ENCODE results near the gene TMEM220.
A peak's percentile ranks its signal among the peaks of the same experiment; 100 is the strongest.
"Not testable (repeated sequence)": the region's sequence is repeated elsewhere in the genome, so short reads cannot be mapped to it uniquely, and the experiment has no call there.

TMEM220 gene

DNA sequence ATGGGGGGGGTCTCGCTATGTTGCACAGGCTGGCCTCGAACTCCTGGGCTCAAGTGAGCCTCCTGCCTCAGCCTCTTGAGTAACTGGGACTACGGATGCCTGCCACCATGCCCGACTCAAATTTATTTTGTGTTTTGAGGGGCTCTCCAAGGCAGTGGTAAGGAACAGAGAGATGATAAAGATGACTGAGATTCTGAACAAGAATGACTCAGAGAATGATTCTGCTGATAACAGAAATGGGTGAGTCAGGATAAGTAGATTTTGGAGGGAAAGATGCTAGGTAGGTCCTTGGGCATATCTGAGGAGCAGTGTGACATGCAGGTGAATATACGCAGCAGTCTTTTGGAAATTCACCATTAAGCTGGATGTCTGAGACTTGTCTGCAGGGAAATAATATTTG, 2.6 kb downstream of the TMEM220 start:
- FAIRE-seq = no peak

DNA sequence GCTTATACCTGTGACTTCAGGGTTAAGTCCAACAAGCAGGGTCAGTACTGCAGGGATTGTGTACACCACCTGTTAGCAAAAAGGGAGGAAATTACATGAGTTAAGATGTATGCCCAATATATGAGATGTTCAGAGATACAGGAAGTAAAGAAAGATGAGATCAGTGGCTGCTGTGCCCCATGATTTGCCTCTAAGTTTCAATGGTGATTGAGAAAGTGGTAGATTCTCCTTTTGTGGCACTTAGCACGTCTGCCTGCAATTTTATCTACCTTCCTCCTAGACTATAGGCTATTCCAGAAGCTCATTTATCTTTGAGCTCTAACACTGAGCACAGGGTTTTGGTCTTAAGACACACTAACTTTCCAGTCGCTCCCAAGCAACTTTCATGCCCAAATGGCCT, 3.6 kb downstream of the TMEM220 start:
- FAIRE-seq = no peak

DNA sequence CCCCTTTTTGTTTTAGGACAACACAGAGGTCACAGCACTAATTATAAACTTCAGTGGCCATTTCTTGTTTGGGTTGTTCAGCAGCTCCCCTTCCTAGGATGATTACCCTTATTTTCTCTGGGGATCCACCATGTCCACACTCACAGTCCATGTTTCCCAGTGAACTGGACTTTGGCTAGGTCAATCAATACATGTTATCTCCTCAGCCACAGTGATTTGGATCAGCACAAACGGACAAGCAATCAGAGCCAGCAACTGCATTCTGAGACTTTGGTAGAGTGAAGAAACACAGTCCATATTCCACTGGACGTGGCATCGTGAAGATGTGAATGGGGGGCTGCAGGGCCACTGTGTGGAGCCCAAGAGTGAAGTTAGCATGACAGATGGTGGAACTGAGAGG, 4.6 kb downstream of the TMEM220 start:
- FAIRE-seq = no peak

- FAIRE-seq = no peak
These were observed 5.2 kb downstream of the TMEM220 start for GRCh38 chr17:10724546-10725195.

- no peak for FAIRE-seq
These were observed 11.3 kb downstream of the TMEM220 start for GRCh38 chr17:10718547-10718946.

DNA sequence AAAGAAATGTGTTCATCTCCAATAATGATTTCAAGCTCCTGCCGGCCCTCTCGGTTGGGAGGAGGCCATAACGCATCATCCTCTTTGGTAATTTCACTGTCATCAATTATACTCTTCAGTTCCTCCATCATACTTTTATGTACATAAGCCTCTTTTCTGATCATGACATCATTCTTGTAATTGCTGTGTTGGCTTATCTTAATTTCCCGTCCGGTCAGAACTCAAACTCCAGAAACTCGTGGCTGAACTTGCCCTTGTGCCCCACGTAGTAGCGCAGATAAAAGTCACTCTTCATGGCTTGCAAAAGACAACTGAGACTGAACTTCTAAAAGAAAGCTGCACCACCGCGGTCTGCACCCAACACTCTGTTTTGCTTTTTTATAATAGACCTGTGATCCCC, 13.6 kb downstream of the TMEM220 start:
- no peak for FAIRE-seq

GRCh38 chr17:10713318-10713717, 16.5 kb downstream of the TMEM220 start:
- no peak for FAIRE-seq

- FAIRE-seq = no peak
These were observed 24.1 kb downstream of the TMEM220 start for GRCh38 chr17:10705727-10706126.

DNA sequence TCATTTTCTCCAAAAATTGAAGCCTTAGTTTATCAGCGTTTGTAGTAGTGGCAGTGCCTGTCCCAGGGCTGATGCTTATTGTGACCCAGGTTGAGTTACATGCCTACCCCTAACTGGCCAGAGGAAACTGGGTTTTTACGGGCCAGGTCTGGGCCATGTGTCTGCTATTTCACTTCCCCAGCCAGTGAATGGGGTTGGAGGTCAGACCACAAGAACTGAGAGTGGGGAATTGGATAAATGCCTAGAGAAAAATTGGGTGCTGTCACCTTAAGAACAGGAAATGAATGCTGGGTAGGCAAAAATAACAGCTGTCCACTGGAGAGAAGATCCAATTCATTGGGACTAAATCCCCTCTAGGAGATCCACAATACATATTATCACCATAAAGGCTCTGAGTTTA, 27.2 kb downstream of the TMEM220 start:
- no peak for FAIRE-seq

DNA sequence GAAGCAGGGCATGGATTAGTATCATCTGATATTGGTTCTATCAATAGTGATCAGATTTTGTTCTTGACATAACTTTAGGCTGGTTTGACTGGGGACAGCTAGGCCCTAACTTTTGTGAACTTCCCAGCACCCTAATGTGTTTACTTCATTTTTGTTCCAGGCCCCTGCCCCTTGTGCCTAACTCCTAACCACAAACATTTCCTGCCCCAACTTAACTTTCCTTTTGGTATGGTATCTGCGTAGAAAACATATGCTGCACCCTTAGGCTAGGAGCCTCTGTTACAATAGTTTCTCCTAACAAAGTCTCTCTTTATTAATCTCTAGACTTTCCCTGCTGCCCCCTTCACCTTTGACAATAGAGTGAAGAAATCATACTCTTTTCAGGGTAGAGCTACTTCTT, 30.0 kb downstream of the TMEM220 start:
- no peak for FAIRE-seq

GRCh38 chr17:10698096-10698818, 31.6 kb downstream of the TMEM220 start:
- no peak for FAIRE-seq

DNA sequence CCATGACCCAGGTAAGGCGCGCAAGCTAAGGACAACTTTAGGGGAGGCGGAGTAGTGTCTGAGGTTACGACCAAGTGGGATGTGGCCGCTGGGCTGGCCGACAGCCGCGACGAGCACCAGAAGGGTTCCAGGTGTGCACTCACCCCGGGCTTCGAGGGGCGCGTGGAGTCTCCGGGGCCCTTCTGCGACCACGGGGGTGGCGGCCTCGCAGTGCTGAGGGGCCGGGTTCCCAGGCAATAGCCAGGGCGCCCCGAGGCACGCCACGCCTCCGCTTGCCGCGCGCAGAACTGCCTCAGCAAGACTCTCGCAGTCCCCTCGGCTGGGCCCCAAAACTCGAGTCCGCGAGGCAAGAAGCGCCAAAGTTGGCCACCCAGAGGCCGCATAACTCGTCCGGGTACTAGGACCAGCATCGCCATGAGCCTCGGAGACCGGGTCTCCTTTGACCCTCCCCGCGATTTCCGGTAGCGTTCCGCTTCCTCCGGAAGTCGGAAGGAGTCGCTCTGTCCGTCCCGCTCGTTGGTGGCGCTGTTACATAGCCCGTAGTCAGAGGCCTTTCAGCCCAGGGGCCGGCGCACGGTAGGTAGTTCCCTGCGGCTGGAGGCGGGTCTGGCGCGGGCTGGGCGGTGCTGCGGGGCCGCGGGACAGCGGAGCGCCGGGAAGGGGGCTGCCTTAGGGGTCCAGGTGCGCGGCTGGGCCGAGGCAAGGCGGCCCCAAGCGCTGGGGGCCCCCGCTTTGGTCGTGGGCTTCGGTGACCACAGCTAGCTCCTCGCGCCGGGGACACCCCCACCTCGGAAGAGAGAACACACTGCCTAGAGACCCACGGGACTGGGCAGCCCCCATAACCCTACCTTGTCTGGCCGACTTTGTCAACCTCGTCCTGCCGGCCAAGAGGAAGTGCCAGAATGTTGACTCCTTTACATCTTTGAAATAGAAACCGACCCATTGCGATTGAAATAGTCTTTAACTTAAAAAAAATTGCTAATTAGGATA, 32.4 kb downstream of the TMEM220 start, which contains the start of the genes ADPRM and SCO1:
Gene ADPRM, plus strand, starts transcription at position 503 of the 990 bp plus-strand sequence. CDS start 7,333 bp downstream, outside the sequence.
Gene SCO1, minus strand, starts transcription at position 442 of the 990 bp plus-strand sequence. Its CDS starts 26 bp downstream, at position 416.
- peak; percentile 65 for FAIRE-seq

DNA sequence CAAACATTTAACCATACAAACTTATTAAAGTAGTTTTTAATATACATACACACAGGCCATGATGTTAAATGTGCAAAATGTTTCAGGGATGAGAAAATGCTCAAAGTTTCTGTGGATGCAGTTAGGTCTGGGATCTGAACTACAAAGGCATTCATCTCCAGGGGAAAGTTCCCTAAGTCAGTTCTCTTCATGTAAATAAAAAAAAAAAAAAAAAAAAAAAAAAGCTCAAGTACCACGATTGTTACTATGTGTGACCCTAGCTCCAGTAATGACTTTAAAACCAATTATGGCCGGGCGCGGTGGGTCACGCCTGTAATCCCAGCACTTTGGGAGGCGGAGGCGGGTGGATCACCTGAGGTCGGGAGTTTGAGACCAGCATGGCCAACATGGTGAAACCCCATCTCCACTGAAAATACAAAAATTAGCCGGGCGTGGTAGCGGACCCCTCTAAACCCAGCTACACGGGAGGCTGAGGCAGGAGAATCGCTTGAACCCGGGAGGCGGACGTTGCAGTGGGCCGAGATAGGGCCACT, 33.9 kb downstream of the TMEM220 start:
- FAIRE-seq = not testable (repeated sequence)

DNA sequence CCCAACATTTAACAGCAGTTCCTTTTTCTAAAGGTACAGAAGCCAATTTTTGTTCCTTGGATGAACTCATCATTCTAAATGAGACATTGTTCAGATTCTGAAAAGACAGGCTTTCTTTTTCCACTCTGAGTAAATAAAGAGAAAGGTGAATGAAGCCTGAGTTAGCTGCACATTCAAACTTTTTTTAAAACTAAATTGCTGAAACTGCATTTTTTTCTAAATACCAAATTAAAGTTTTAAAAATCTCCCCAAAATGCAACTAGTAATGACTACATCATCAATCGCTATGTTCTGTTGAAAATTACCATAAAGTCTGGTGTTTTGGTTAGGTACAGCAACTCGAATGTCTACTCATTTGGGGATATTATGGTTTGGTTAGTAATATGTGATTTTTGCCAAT, 42.3 kb downstream of the TMEM220 start:
- FAIRE-seq = no peak

DNA sequence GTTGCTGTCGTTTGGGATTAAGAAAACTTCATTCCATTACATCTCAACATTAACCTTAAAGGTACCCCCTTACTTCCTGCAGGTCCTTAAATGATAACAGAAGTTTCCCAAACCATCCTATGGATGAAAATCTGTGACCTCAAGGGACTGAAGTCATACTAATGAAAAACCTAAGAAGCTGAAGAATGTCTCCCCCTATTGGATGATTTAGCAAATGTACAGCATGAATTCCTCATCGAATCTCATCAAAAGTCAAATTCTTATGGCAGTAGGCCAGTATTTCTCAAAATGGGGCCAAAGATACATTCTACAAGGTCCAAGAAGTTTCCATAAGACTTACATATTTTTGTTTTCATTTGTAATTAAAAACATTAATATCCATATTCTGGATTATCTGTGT, 46.0 kb downstream of the TMEM220 start:
- FAIRE-seq = no peak

DNA sequence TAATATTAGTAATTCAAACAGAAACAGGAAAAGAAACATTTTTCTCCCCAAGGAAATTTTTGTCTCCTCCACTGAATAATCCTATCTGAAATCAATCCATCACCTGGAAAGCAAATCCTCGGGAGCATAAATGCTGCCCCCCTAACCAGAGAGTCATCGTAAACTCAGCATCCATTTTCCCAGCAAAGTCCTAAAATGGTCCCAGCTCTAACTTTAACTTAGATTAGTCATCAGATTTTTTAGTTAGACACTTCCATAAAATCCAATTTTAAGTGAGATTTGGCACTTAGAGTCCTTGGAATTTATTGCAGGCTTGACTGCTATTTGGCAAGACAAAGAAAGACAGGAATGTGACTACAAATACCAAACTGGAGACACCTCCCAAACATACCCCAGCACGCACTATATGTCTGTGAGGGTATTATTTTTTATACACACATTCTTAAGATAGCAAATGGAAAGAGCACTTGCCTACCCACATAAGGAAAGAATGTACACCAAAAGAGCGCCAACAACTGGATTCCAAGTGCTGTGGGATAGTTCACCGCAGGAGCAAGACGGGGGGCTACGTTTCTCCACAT, 47.9 kb downstream of the TMEM220 start:
- FAIRE-seq = no peak

DNA sequence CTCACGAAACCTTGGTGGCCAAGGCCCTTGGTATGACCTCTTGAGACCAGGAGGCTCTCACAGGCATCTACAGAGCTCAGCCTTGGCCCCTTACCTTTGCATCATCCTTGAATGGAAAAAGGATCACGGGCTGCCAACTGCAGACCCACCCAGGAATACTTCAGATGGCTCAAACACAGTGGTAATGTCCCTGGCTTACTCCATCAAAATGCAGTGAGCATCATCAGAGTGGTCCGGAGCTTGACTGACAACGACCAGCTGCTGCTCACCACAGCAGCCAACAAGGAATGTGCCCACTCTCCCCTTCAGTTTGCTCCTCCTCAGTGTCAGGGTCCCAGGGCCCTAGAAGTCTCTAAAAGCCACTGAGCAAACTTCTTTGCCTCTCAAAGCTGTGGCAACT, 55.1 kb downstream of the TMEM220 start:
- FAIRE-seq = no peak

GRCh38 chr17:10673312-10673711, 56.5 kb downstream of the TMEM220 start:
- no peak for FAIRE-seq

GRCh38 chr17:10668775-10669174, 61.0 kb downstream of the TMEM220 start:
- no peak for FAIRE-seq

- no peak for FAIRE-seq
These were observed 62.9 kb downstream of the TMEM220 start for GRCh38 chr17:10666906-10667305.

DNA sequence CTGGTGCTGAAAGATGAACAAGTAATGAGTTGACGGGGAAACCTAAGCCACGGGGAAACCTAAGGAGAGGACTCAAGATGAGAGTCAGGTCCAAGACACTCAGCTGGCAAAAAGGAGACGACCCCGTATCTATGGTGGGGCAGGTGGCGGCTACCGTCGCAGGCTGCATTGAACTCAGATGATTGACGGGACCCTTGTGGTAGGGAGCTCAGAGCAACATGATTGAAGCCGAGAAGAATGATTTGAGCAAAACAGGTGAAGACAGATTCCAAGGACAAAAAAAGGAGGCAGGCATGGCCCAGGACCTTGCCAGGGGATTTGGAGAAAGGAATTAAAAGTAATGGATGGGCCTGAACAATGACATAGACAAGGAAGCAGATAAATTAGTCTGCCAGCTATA, 65.3 kb downstream of the TMEM220 start:
- FAIRE-seq = no peak

All from endometrium (tissue), 2 donors.